GM21717 (cell line): ENCODE results near the gene FOXD1.
"Not testable (repeated sequence)": the region's sequence is repeated elsewhere in the genome, so short reads cannot be mapped to it uniquely, and the experiment has no call there.

ENCODE experiments used
- ATAC-seq: cut with Tn5 transposase; IDR thresholded peaks from one replicate; pipeline ENCODE4 v1.9.1; 2021; ENCODE audit warnings: mild to moderate bottlenecking, moderate library complexity; ENCODE audit not compliant: unreplicated experiment

Gene FOXD1

GRCh38 chr5:73464016-73464745 is 15.6 kb upstream of the FOXD1 start:
- ATAC-seq, result no peak

- no peak for ATAC-seq
These were observed 11.6 kb upstream of the FOXD1 start for GRCh38 chr5:73460133-73460532.

- no peak for ATAC-seq
These were observed 10.8 kb upstream of the FOXD1 start for GRCh38 chr5:73459366-73459765.

- ATAC-seq, result not testable (repeated sequence)
These were observed 7.9 kb upstream of the FOXD1 start for GRCh38 chr5:73456462-73456861.

- peak; percentile 74 for ATAC-seq
These were observed 5.9 kb upstream of the FOXD1 start for GRCh38 chr5:73454379-73455036.

GRCh38 chr5:73452215-73452614 is 3.6 kb upstream of the FOXD1 start:
- ATAC-seq, result no peak

- ATAC-seq, result no peak
These were observed 2.9 kb upstream of the FOXD1 start for GRCh38 chr5:73451224-73452130.

GRCh38 chr5:73450672-73451223 is 2.2 kb upstream of the FOXD1 start:
- no peak for ATAC-seq

GRCh38 chr5:73450137-73450536 is 1.6 kb upstream of the FOXD1 start:
- no peak for ATAC-seq

GRCh38 chr5:73447530-73448462 is 781 bp downstream of the FOXD1 start:
- peak; percentile 19 for ATAC-seq

GRCh38 chr5:73446631-73447529 is 1.7 kb downstream of the FOXD1 start:
- no peak for ATAC-seq

- no peak for ATAC-seq
These were observed 2.6 kb downstream of the FOXD1 start for GRCh38 chr5:73445665-73446630.

GRCh38 chr5:73444499-73445438 is 3.8 kb downstream of the FOXD1 start:
- no peak for ATAC-seq

GRCh38 chr5:73443829-73444498 is 4.6 kb downstream of the FOXD1 start:
- no peak for ATAC-seq

- no peak for ATAC-seq
These were observed 5.5 kb downstream of the FOXD1 start for GRCh38 chr5:73442996-73443627.
